ENCODE results near the gene TDRD10. TPM values are rescaled to one million over a fixed set of nuclear protein-coding genes. Genes with fewer than 3 reads are reported as not detected.
A peak's percentile ranks its signal among the peaks of the same experiment; 100 is the strongest.

TDRD10 gene
- total RNA-seq, 1 experiment from 2014 or later, result not detected

DNA sequence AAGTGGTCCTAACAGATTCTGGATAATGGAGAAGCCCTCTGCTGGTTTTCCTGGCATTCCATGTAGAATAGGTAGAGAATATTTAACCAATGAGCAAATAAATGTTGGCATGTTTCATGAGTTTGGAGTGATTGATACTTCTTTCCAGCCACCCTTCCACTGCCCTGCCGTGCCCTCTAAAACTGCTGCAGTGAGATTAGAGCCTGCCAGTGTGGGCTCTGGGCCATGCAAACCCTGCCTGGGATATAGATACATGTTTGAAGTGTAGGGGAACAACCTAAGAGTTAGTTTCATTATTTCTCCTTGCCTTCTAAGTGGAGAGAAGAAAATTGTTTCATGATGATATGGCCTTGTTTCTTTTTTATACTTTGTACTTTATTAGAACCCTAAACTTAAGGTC is 46.0 kb downstream of the TDRD10 start:
- no peaks in the 10 kb centered on the region; the same call in 1 of the 2 replicates for H3K4me1 ChIP-seq
- H3K36me3 ChIP-seq, result peaks cover 35% of the 10 kb centered on the region
- no peak overlapping the region for H3K4me3 ChIP-seq
- no peaks in the 10 kb centered on the region for H3K9me3 ChIP-seq (replicated peaks)
- H3K27me3 ChIP-seq, result no peaks in the 10 kb centered on the region
- no peak for DNase-seq
- H3K27ac ChIP-seq, result no peak overlapping the region

DNA sequence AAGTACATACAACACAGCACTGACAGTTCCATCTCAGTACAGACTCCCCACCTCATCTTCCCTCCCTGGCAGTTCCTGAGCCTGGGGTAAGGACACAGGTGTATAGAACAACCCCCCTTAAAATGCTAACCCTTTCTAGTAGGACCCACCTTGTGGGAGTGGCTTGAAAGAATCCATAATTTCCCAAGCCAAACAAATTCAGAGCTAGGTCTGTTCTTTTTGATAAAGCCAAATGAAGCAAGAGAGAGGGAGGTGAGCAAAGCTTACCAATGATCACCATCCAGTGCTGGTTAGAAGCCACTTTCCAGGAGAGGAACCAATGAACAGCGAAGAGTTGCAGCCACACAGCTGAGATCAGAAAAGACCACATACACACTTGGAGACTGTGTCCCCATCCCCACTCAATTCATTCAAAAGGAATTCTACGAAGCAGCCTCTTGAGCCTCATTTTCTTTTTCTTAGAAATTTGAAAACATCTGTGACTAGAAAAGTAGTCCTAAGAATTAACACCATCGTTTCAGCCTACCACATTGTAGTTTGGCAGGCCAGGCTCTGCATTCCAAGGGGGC is 47.3 kb downstream of the TDRD10 start:
- Histone ChIP-seq H3K4me1 (peaks cover 2% of the 10 kb centered on the region; the same call in 1 of the 2 replicates), H3K27me3 (no peaks in the 10 kb centered on the region), H3K36me3 (peaks cover 47% of the 10 kb centered on the region), H3K9me3 (replicated peaks) (no peaks in the 10 kb centered on the region), H3K27ac (no peak overlapping the region), H3K4me3 (no peak overlapping the region)
- DNase-seq, result no peak

DNA sequence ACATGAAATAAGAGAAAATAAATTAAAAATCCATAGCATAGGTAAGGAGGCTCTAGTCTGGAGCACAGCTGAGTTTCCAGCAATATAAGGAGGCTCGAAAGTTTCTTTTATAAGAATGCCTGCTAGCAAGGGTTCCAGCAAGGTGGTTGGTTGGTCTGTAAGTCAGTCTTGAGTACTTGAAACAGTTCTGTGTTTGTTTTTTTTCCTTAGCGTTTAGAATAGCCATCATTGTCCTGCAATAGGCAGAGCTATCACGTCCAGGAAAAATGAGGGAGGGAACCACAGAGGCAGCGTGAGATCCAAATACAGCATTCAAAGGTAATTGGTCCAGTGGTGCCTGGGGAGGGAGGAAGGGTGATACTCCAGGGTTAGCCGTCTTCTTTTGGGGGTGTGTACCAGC is 48.1 kb downstream of the TDRD10 start:
- Histone ChIP-seq H3K4me3 (no peak overlapping the region), H3K9me3 (replicated peaks) (no peaks in the 10 kb centered on the region), H3K27ac (no peak overlapping the region), H3K4me1 (peaks cover 2% of the 10 kb centered on the region; the same call in 1 of the 2 replicates), H3K27me3 (no peaks in the 10 kb centered on the region), H3K36me3 (peaks cover 55% of the 10 kb centered on the region)
- no peak for DNase-seq

DNA sequence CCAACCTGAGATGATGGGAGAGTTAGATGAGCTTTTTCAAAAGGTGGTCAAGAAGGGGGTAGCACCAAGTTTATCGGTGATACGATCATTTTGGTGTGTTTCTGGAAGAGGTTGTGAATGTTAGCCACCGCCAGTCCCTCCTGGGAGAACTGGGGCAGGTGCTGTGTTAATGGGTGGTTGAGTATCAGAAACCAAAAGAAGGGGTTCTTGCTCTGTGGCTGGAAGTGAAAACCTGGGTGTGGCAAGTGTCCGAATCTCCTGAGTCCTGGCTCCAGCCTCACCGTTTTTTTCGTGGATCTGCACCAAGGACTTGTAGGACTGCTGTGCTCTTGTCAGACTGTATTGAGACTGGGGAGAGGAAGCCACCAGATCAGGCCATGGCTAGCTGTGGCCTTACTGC is 48.6 kb downstream of the TDRD10 start:
- H3K36me3 ChIP-seq, result peaks cover 61% of the 10 kb centered on the region
- peaks cover 2% of the 10 kb centered on the region; the same call in 1 of the 2 replicates for H3K4me1 ChIP-seq
- no peak overlapping the region for H3K4me3 ChIP-seq
- no peak for DNase-seq
- no peaks in the 10 kb centered on the region for H3K9me3 ChIP-seq (replicated peaks)
- no peaks in the 10 kb centered on the region for H3K27me3 ChIP-seq
- H3K27ac ChIP-seq, result no peak overlapping the region

DNA sequence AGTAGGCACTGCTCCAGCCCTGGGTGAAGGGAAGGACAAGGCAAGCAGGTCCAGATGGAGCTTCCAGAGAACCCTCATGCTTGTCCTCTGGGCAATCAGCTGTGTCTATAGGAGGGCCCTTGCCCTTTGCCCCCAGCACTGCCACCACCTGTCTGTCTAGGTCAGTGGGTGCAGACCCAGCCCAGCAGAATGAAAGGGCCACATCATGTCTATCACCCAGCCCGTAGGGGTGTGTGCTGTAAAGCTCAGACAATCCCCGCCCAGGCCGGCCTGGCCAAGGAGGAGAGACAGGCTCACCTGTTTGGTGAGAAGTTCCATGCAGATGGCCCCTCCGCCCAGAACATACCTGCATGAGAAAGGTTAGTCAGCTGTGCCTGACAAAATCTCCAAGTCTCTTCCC is 49.5 kb downstream of the TDRD10 start:
- Histone ChIP-seq H3K36me3 (peaks cover 65% of the 10 kb centered on the region), H3K27me3 (no peaks in the 10 kb centered on the region), H3K27ac (no peak overlapping the region), H3K4me1 (peaks cover 2% of the 10 kb centered on the region; the same call in 1 of the 2 replicates), H3K4me3 (no peak overlapping the region), H3K9me3 (replicated peaks) (no peaks in the 10 kb centered on the region)
- DNase-seq, result no peak

DNA sequence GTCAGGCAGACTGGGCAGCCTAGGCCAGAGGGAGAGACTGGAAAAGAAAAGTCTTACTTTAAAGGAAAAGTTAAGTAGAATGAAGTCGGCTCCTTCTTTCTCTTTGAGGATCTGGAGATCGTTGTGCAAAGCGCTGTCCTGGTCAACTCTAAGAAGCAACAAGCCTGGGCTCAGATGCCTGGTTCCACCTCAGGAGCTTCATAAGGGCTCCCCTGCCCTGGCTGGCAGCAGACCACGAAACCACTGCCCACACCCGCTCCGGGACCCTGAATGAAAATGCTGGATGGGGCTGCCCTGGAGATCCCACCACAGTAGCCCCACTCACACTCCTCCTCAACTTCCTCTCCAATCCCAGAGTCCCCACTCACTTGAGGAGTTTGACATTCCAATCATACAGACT is 50.0 kb downstream of the TDRD10 start:
- Histone ChIP-seq H3K4me3 (no peak overlapping the region), H3K27me3 (no peaks in the 10 kb centered on the region), H3K9me3 (replicated peaks) (no peaks in the 10 kb centered on the region), H3K27ac (no peak overlapping the region), H3K36me3 (peaks cover 65% of the 10 kb centered on the region), H3K4me1 (peaks cover 2% of the 10 kb centered on the region; the same call in 1 of the 2 replicates)
- DNase-seq, result no peak

DNA sequence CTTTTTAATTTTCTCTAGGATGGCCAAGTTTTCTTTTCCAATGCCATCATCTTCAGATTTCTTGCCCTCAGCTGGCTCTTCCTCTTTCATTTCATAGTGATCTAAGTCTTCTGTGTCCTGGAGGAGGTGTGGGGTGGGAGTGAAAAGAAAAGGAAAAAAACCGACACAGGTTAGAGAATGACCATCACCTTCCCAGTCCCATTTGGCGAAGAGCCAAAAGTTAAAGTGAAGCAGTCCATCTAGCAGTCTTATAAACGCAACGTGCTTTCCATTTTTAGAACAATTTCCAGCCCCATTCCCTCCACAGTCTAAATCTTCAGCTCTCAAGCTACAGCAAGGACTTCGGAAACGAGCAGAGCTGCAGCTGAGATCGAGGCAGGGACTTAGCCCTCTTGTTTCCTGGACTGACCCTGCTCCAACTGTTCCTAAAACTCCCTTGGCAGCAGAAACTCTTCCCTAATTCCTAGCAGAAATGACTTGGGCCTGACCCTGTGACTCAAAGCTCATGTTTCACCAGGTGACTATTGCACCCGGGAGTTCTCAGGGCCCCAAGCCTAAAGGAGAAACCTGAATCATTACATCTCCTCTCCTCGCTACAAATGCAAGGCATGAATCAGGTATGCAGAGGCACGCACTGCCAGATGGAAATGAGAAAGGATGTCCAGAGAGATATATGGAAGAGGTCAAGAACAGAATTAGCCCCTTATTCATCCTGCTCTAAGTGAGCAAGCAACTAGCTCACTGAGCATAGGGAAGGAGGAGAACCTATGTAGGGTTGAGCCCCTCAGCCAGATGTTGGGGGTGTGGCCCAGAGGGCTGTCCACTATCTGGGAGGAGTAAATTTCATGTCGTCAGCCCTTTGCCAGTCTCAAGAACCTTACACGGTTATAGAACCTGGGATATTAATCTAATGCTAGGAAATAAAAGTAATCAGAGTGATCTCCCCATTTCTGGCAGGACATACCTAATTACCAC is 51.3 kb downstream of the TDRD10 start:
- Histone ChIP-seq H3K36me3 (peaks cover 65% of the 10 kb centered on the region), H3K9me3 (replicated peaks) (no peaks in the 10 kb centered on the region), H3K27ac (no peak overlapping the region), H3K4me3 (no peak overlapping the region), H3K4me1 (peaks cover 2% of the 10 kb centered on the region; the same call in 1 of the 2 replicates), H3K27me3 (no peaks in the 10 kb centered on the region)
- no peak for DNase-seq

DNA sequence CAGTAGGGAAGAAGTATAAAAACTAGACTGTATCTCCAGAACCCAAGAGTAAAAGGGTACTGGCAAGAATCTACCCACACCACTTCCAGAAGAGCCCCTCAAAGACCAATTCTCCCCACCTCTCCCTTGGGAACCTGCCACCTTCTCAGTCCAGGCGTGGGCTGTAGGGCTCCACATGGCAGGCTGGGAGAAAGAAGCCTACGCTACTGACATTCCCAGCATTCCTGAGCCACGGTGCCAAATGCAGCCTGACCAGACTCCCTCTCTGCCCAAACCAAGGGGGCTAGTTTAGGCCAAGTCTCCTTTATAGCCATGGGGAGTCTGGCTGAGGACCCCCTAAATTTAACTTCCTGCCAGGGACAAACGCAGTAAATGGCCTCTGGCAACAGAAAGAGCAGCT is 54.4 kb downstream of the TDRD10 start:
- Histone ChIP-seq H3K27me3 (no peaks in the 10 kb centered on the region), H3K9me3 (replicated peaks) (no peaks in the 10 kb centered on the region), H3K4me1 (peaks cover 2% of the 10 kb centered on the region; the same call in 1 of the 2 replicates), H3K27ac (no peak overlapping the region), H3K36me3 (peaks cover 46% of the 10 kb centered on the region), H3K4me3 (peak overlapping the region; percentile 89)
- no peak for DNase-seq

DNA sequence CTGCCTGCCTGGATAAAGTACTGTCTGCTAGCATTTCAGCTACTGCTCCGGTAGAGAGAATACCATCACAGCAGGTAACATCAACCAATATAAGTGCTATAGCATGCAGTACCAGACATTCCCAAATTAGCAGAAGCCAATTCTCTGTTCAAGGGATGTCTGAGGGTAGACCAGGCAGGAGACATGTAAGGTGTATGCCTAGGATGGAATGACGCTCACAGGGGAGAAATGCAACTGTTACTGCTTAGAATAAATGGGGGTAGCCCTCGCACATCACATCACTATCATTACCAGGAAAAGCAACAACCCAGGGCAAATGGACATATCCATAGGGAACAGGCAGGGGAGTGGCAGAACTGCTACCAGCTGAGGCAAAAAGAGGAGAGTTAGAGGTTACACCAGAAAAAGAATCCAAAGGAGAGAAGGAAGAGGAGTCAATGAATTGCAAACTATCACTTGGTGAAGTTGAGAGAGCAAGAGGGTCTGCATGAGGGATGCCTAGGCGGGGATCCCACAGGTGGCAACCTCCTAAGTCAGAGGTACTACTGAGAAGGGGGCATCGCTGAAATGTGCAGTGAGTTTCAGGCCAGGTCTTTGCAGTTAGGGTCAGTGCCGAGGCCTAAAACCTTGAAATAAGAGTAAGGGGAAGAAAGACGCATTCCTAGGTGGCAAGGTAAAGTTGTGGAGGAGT is 55.4 kb downstream of the TDRD10 start:
- H3K4me3 ChIP-seq, result peak overlapping the region; percentile 89
- H3K4me1 ChIP-seq, result peaks cover 2% of the 10 kb centered on the region; the same call in 1 of the 2 replicates
- peaks cover 36% of the 10 kb centered on the region for H3K36me3 ChIP-seq
- H3K27me3 ChIP-seq, result no peaks in the 10 kb centered on the region
- H3K9me3 ChIP-seq (replicated peaks), result no peaks in the 10 kb centered on the region
- H3K27ac ChIP-seq, result no peak overlapping the region; the same call in 1 of the 2 replicates
- no peak for DNase-seq

DNA sequence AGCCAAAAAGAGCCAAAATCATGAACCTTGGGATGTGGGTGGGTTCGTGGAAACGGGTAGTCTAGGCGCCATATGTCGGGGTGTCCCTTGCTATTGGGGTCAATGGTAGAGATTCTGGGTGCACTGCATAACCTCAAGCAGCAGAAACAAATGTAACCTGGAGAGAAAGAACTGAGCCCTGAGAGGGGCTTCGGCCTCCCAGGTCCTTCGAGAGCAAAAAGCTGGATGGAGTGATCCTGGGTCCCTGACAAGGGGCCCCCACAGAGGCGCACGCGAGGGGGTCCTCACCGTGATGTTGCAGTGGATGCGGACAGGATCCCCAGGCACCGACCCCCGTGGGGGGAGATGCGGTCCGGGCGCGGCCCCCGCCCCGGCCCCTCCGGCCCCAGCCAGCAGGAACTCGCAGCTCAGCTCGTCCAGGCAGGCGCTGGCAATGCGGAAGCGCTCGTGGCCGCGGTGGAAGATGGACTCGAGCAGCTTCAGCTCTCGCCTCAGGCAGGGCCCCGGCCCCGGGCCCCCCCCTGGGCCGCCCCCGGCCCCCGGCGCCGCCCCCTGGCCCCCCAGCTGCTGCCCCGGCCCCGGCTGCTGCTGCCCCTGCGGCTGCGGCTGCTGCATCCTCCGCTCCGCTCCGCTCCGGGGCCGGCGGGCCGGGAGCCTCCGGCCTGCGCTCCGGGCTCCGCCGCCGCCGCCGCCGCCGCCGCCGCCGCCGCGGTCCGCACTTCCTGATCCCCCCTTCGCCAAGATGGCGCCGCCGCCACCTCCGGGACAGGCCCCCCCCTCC is 56.1 kb downstream of the TDRD10 start, which contains the start of gene UBE2Q1:
TSS of gene UBE2Q1 (minus strand) at position 724 of the 781 bp plus-strand sequence. CDS start at position 615, 109 bp downstream.
- Histone ChIP-seq H3K27me3 (no peaks in the 10 kb centered on the region), H3K36me3 (peaks cover 29% of the 10 kb centered on the region), H3K27ac (peak within 1 kb of the TSS; percentile 65), H3K9me3 (replicated peaks) (no peaks in the 10 kb centered on the region), H3K4me1 (peaks cover 2% of the 10 kb centered on the region; the same call in 1 of the 2 replicates), H3K4me3 (peak within 1 kb of the TSS; percentile 89)
- DNase-seq, result peak; percentile 40 to 49

DNA sequence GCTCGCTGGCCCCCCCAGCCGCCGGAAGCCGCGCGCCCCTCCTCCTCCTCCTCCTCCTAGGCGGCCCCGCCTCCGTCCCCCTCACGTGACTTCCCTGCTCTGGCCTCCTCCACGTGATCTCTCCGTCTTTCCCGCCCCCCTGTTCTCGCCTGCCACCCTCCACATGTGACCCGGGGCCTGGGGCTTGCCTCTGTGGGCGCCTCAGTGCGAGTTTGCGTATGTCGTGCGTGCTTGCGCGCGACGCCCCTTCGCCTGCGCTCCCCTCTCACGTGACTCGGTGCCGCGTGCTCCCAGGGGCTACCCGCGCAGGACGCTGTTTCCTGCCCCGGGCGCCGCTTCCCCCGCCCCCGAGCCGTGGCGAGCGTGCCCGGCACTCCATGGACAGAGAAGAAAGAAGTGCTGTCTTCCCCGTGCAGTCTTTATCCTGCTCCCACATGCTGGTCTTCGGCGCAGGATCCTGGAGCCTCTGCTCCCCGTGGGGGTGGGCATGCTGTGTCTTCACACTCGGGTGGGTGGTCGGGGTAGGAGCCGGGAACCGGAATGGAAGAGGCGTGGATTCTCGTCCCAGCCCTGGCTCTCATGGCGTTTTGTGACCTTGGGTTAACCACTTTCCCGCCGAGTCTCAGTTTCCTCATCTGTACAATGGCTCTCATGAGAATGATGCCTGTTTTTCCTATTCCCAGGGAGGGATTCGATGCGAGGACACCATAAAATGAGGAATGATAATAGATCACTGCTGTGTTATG is 56.9 kb downstream of the TDRD10 start:
- no peaks in the 10 kb centered on the region for H3K4me1 ChIP-seq
- peak; percentile 98 to 99 for DNase-seq
- no peaks in the 10 kb centered on the region for H3K27me3 ChIP-seq
- no peaks in the 10 kb centered on the region for H3K9me3 ChIP-seq (replicated peaks)
- H3K4me3 ChIP-seq, result peak overlapping the region; percentile 60
- H3K36me3 ChIP-seq, result peaks cover 22% of the 10 kb centered on the region
- H3K27ac ChIP-seq, result peak overlapping the region; percentile 65

DNA sequence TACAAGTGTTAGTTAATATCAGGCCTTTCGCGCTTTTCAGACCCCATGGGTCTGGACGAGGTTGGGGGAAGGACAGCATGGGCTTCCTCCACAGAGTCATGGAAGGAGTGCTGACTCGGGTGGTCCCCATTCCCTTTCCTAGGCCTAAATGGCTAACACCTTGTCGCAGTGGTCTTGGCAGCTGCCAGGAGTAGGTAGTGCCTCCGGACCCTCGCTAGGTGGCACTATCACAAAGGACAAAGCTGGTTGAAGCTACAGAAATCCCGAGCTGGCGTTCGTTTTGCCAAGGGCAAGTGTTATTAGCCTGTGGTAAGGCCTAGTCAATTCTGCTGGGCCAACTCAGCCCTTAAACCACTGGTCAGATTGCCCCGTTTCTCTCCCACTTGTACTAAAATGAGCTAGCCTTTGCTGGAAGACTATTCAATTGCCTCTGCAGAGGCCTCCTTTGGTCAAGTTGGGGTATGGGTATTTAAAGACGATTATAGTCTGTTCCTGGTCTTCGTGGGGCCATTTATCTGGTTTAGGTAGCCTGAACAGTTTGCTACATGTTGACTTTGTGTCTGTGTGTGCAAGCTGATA is 57.5 kb downstream of the TDRD10 start:
- Histone ChIP-seq H3K36me3 (peaks cover 16% of the 10 kb centered on the region), H3K4me1 (no peaks in the 10 kb centered on the region), H3K4me3 (peak overlapping the region; percentile 60), H3K27ac (peak overlapping the region; percentile 65), H3K27me3 (no peaks in the 10 kb centered on the region), H3K9me3 (replicated peaks) (no peaks in the 10 kb centered on the region)
- DNase-seq, result peak; percentile 89 to 95

DNA sequence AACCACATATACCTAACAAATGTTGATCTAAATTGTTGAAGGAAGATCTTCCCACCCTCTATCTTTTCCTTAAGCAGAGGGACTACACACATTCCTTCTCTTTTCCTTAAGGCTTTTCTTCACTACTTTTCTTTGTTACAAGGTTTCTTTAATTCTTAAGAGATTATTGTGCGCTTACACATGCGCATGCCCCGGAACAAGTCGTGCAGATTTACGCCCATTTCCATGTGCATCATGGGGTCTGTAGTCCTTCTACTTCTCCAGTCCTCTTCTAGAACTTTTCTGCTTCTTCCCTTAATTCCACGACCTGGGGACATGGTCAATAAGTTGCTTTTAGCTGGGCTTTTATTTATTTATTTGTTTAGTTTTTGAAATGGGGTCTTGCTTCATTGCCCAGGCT is 63.9 kb downstream of the TDRD10 start:
- Histone ChIP-seq H3K9me3 (replicated peaks) (no peaks in the 10 kb centered on the region), H3K4me3 (no peak overlapping the region), H3K27me3 (no peaks in the 10 kb centered on the region), H3K36me3 (no peaks in the 10 kb centered on the region), H3K4me1 (no peaks in the 10 kb centered on the region), H3K27ac (no peak overlapping the region)
- no peak for DNase-seq
